Heart right ventricle (tissue), 16 donors: Measurements from ENCODE around the gene DYNLRB2. TPM values are rescaled to one million over a fixed set of nuclear protein-coding genes. Genes with fewer than 3 reads are reported as not detected.

Source experiments
- ATAC-seq, 8 donors: fragments of 200-7000 bp; cut with Tn5 transposase; one replicate each; pipeline ENCODE4 v1.9.1; 2020; ENCODE audit warnings: mild to moderate bottlenecking in 8 of 8, moderate library complexity in 8 of 8, moderate number of reproducible peaks in 1 of 8
- DNase-seq, 2 donors: peaks; one replicate each; pipeline ENCODE4 v3.0.0-alpha.2; 2020
- H3K27ac ChIP-seq, 10 donors: fragments of 200-600 bp; sonication (generic) in 2 of 10; one replicate each; pipeline versions ENCODE4 v1.5.0 to v1.8.0; 2020 to 2022; ENCODE audit warnings: mild to moderate bottlenecking in 3 of 10
- H3K27me3 ChIP-seq, 7 donors: fragments of 200-600 bp; one replicate each; pipeline ENCODE4 v1.8.0; 2021 to 2022; ENCODE audit warnings: mild to moderate bottlenecking in 2 of 7
- H3K36me3 ChIP-seq, 9 donors: fragments of 200-600 bp; sonication (generic) in 1 of 9; one replicate each; pipeline versions ENCODE4 v1.5.0 to v1.8.0; 2020 to 2022; ENCODE audit warnings: mild to moderate bottlenecking in 2 of 9
- H3K4me1 ChIP-seq, 9 donors: fragments of 200-600 bp; sonication (generic) in 1 of 9; one replicate each; pipeline versions ENCODE4 v1.5.0 to v1.8.0; 2020 to 2022; ENCODE audit warnings: mild to moderate bottlenecking in 4 of 9
- H3K4me3 ChIP-seq, 10 donors: fragments of 200-600 bp; sonication (generic) in 2 of 10; one replicate each; pipeline versions ENCODE4 v1.5.0 to v1.8.0; 2020 to 2022; ENCODE audit warnings: mild to moderate bottlenecking in 7 of 10, moderate library complexity in 2 of 10
- H3K9me3 ChIP-seq, 11 donors: fragments of 200-600 bp in 10 of 11; sonication (generic) in 2 of 11; one replicate each; pipeline versions ENCODE4 v1.5.0 to v1.8.0; 2013 to 2022; ENCODE audit warnings: mild to moderate bottlenecking in 2 of 11, control low read depth in 1 of 11, moderate library complexity in 1 of 11
- CTCF ChIP-seq, 9 donors: fragments of 200-600 bp; sonication (generic) in 2 of 9; IDR thresholded peaks; one replicate each; pipeline versions ENCODE4 v1.5.0 to v1.8.0; 2021 to 2022; ENCODE audit warnings: antibody characterized with exemption in 9 of 9, mild to moderate bottlenecking in 5 of 9, moderate library complexity in 1 of 9
- WGBS, 2 donors: extraction: QIAGEN DNeasy Blood & Tissue Kit; methylation state at CpG; one replicate each; pipeline ENCODE4 v1.1.7; 2013; ENCODE audit warnings: inconsistent platforms in 1 of 2; 5-methylcytosine and 5-hydroxymethylcytosine counted together
- intact Hi-C, 10 donors: fragments of 100-400 bp; cut with DNase I; formaldehyde crosslinking; loops; one replicate each; pipeline versions ENCODE4 v1.11.1 to v1.14.2; 2022
- polyA plus RNA-seq, 2 donors: library from polyadenylated mRNA; stranded (reverse); fragments of 200-250 nt; gene quantifications; one replicate each; pipeline ENCODE4 v1.2.3, GENCODE V29; 2013
- total RNA-seq, 10 donors: library from RNA; stranded (reverse); fragmentation: NEBNext Ultra II Directional in 3 of 10; extraction: Animal tissue kit (Norgen Biotek cat#: 25700) in 3 of 10; gene quantifications; one replicate each; pipeline versions ENCODE4 v1.2.1 to v1.2.4, GENCODE V29; 2021 to 2023
- donor health status: Arrhythmogenic right ventricular cardiomyopathy.
- donor health status: ischemic (EF 13 %, LVEDD 7.1; RV severe dilation, severe dysfunction).
- donor health status: healthy with polysubstance abuse.
- donor health status: DM: no; HTN: yes; CAD: no.
- donor health status: DM: no; HTN: no; CAD: no.
- donor health status: ischemic (EF 25% LVEDD 6.9; RV normal size, moderate dysfunction).
- donor health status: ischemic (EF 25% LVEDD 5.7; RV mildly dilated, moderate dysfunction).
- donor health status: healthy.
- donor health status: DM: yes; HTN: yes; CAD: no.
- donor health status: Ischemic cardiomyopathy.
- donor health status: ischemic (EF 35%, LVEDD 5.7; RV mildly dilated, moderate dysfunction).
- donor health status: nonischemic (EF 11% LVEDD 7.7; RV severe dilation, severe dysfunction).
- donor health status: DM: yes; HTN: yes; CAD: no.
- donor health status: PGD.
- donor health status: ischemic (EF 29% LVEDD 5.4; RV normal size, mild dysfunction).
- donor health status: nonischemic (EF 23%, LVEDD 6.1; RV moderate dilation, normal function).

DYNLRB2 gene
- total and polyA plus RNA-seq, 12 donors, result 0.26 to 0.77 (median 0.70) TPM; not detected in 8

GRCh38 chr16:80564394-80564793, 23.6 kb downstream of the DYNLRB2 start:
- no peak for TF ChIP-seq CTCF (IDR thresholded peaks at IDR 0.05)
- Histone ChIP-seq H3K36me3 (no peaks in the 10 kb centered on the region), H3K27ac (peak overlapping the region in 1 of 10 donors; percentile 10), H3K27me3 (peaks cover 0 to 29% (median 6%) of the 10 kb centered on the region in 7 donors), H3K9me3 (no peaks in the 10 kb centered on the region), H3K4me3 (no peak overlapping the region), H3K4me1 (no peaks in the 10 kb centered on the region)
- WGBS, 2 donors, result 50 to 65% methylated on average over 7 of the region's 7 CpGs
- intact Hi-C loops, result no loop called here
- ATAC-seq (no peak), DNase-seq (no peak)

- WGBS, 2 donors, result 59 to 66% methylated on average over 9 of the region's 9 CpGs
- DNase-seq (no peak), ATAC-seq (no peak)
- Histone ChIP-seq H3K27me3 (peaks cover 0 to 31% (median 2%) of the 10 kb centered on the region in 7 donors), H3K4me1 (peaks cover 0 to 7% (median 0%) of the 10 kb centered on the region in 9 donors), H3K36me3 (no peaks in the 10 kb centered on the region), H3K9me3 (no peaks in the 10 kb centered on the region), H3K4me3 (no peak overlapping the region), H3K27ac (no peak overlapping the region)
- intact Hi-C loops, result no loop called here
- TF ChIP-seq CTCF (IDR thresholded peaks at IDR 0.05), result no peak
Measured at GRCh38 chr16:80569440-80570105, 28.8 kb downstream of the DYNLRB2 start.

- intact Hi-C loops, result no loop called here
- Histone ChIP-seq H3K4me1 (peaks cover 0 to 7% (median 0%) of the 10 kb centered on the region in 9 donors), H3K4me3 (no peak overlapping the region), H3K27me3 (peaks cover 0 to 28% (median 0%) of the 10 kb centered on the region in 7 donors), H3K9me3 (no peaks in the 10 kb centered on the region), H3K36me3 (no peaks in the 10 kb centered on the region), H3K27ac (no peak overlapping the region)
- DNase-seq (no peak), ATAC-seq (no peak)
- 65% methylated on average over 6 of the region's 6 CpGs for WGBS, 2 donors
- TF ChIP-seq CTCF (IDR thresholded peaks at IDR 0.05), result no peak
Measured at GRCh38 chr16:80570106-80570478, 29.3 kb downstream of the DYNLRB2 start.

GRCh38 chr16:80573700-80574120, 32.9 kb downstream of the DYNLRB2 start:
- ATAC-seq (no peak), DNase-seq (no peak)
- Histone ChIP-seq H3K27ac (no peak overlapping the region), H3K36me3 (no peaks in the 10 kb centered on the region), H3K4me1 (peaks cover 0 to 7% (median 0%) of the 10 kb centered on the region in 9 donors), H3K27me3 (peaks cover 0 to 18% (median 0%) of the 10 kb centered on the region in 7 donors), H3K9me3 (no peaks in the 10 kb centered on the region), H3K4me3 (no peak overlapping the region)
- intact Hi-C loops, result no loop called here
- WGBS, 2 donors, result 50 to 53% methylated on average over 6 of the region's 6 CpGs
- no peak for TF ChIP-seq CTCF (IDR thresholded peaks at IDR 0.05)
